Gastrocnemius medialis (tissue), 4 donors: ENCODE measurements around the gene GSTCD.

Source experiments
- CTCF ChIP-seq, 5 experiments: fragments of 450-650 bp in 3 of 5; fragments of 200-600 bp in 2 of 5; sonication (generic) in 2 of 5; IDR thresholded peaks in 4 of 5; conservative IDR thresholded peaks in 1 of 5; 1 replicate in 4 of 5; 2 replicates in 1 of 5; pipeline ENCODE4 v1.5.1; 2016 to 2019; ENCODE audit warnings: antibody characterized with exemption in 5 of 5, mild to moderate bottlenecking in 3 of 5, moderate library complexity in 3 of 5
- POLR2A ChIP-seq, 2 donors: fragments of 450-650 bp; IDR thresholded peaks; one replicate each; pipeline ENCODE4 v1.6.1; 2017; ENCODE audit warnings: antibody characterized with exemption in 2 of 2, mild to moderate bottlenecking in 2 of 2, moderate library complexity in 2 of 2

GRCh38 chr4:105858466-105859040 lies 150.0 kb downstream of the GSTCD start:
- TF ChIP-seq POLR2A (IDR thresholded peaks at IDR 0.05) (no peak), CTCF (IDR thresholded peaks at IDR 0.05 in 4 of 5, conservative IDR thresholded peaks at IDR 0.05 in 1 of 5) (no peak)
